Measurements from ENCODE around the gene FADS3. TPM values are rescaled to one million over a fixed set of nuclear protein-coding genes. Genes with fewer than 3 reads are reported as not detected.

The FADS3 gene
- total and polyA plus RNA-seq, 7 experiments from 2014 or later, result 0.31 to 8.6 (median 2.1) TPM

DNA sequence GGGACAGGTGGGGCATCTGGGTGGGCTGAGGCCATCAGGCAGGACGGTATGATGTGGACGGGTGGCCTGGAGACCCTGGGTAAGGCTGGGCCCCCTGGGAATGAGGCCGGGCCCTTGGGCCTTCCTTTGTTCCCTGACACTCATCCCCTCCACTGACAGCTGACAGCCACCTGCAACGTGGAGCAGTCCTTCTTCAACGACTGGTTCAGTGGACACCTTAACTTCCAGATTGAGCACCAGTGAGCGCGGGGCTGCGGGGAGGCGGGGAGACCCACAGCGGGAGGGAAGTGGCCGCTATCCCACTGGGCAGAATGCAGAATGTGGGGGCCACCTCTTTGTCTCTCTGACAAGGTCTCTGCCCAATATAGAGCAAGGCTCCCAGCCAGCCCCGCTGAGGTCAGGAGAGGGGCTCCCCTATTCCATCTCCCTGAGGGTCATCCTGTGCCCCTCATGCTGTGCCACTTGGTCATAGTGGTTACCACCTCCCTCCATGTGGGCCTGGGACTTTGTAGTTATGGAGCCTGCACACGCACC lies 27.7 kb downstream of the FADS3 start:
- ChIA-PET POLR2A (no interaction called here), CTCF (interaction anchor here (0.6 kb wide), 1 partner anchor 18 kb away, joined by 6 read pairs; no protein-coding TSS in a partner anchor)
- Mint-ChIP-seq H3K4me3 (no peak overlapping the region), H3K27ac (no peak overlapping the region), H3K27me3 (no peaks in the 10 kb centered on the region), H3K36me3 (peaks cover 0 to 27% (median 0%) of the 10 kb centered on the region in 5 donors), H3K9me3 (no peaks in the 10 kb centered on the region), H3K4me1 (no peaks in the 10 kb centered on the region)
- Histone ChIP-seq H3K27me3 (ENCODE audit: control insufficient read depth in 2 of 2, insufficient read depth in 2 of 2, low read length in 2 of 2) (no peaks in the 10 kb centered on the region), H3K4me1 (ENCODE audit: control insufficient read depth in 2 of 2, insufficient read depth in 2 of 2, low read length in 2 of 2) (no peaks in the 10 kb centered on the region), H3K9me3 (ENCODE audit: control insufficient read depth in 2 of 3, low read length in 3 of 3) (no peaks in the 10 kb centered on the region), H3K36me3 (ENCODE audit: control insufficient read depth in 2 of 3, insufficient read depth in 3 of 3, low read length in 3 of 3) (no peaks in the 10 kb centered on the region), H3K4me3 (ENCODE audit: low read length) (no peak overlapping the region), H3K27ac (ENCODE audit: low read depth, low read length) (no peak overlapping the region)
- DNase-seq, result no peak
- no peak for ATAC-seq
- intact Hi-C loops (cut with micrococcal nuclease), result no loop called here

DNA sequence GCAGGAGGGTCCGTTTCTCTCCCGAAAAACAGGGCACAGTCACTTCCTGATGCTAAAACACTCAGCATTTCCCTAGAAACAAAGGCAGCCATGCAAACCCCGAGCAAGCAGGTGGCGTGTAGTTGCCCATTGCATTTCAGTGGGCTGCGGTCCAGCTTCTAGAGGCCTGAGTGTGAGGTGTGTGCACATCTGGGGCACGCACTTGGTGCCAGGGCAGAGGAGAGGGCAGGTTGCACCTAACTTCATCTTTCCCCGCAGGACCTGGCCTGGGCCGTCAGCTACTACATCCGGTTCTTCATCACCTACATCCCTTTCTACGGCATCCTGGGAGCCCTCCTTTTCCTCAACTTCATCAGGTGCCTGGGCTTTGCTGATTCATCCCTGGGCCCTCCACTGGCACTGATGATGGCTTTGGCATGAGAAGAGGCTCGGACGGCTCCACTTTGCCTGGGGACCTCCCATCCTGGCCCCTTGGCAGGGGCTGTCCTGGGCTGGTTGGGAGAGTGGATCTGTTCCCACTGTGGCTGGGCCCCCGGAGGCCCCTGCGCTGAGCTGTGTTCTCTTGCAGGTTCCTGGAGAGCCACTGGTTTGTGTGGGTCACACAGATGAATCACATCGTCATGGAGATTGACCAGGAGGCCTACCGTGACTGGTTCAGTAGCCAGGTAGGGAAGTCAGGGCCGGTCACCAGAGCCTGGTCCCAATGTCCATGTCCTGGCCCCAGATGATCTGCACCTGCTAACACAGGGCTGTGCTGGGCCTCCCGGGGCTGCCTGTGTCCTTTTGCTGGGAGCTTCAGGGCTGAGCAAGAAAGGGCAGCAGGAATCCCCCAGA lies 28.4 kb downstream of the FADS3 start:
- H3K4me1 ChIP-seq (ENCODE audit: control insufficient read depth in 2 of 2, insufficient read depth in 2 of 2, low read length in 2 of 2), result no peaks in the 10 kb centered on the region
- intact Hi-C loops (cut with micrococcal nuclease), result no loop called here
- no peak overlapping the region for H3K27ac ChIP-seq (ENCODE audit: low read depth, low read length)
- no peak for DNase-seq
- no peaks in the 10 kb centered on the region for H3K36me3 ChIP-seq (ENCODE audit: control insufficient read depth in 2 of 3, insufficient read depth in 3 of 3, low read length in 3 of 3)
- Mint-ChIP-seq H3K9me3 (no peaks in the 10 kb centered on the region), H3K36me3 (peaks cover 0 to 27% (median 0%) of the 10 kb centered on the region in 5 donors), H3K4me3 (no peak overlapping the region), H3K27me3 (no peaks in the 10 kb centered on the region), H3K4me1 (no peaks in the 10 kb centered on the region), H3K27ac (no peak overlapping the region)
- no peak overlapping the region for H3K4me3 ChIP-seq (ENCODE audit: low read length)
- ATAC-seq, result no peak
- H3K9me3 ChIP-seq (ENCODE audit: control insufficient read depth in 2 of 3, low read length in 3 of 3), result no peaks in the 10 kb centered on the region
- no peaks in the 10 kb centered on the region for H3K27me3 ChIP-seq (ENCODE audit: control insufficient read depth in 2 of 2, insufficient read depth in 2 of 2, low read length in 2 of 2)
- CTCF ChIA-PET, result no interaction called here
- POLR2A ChIA-PET, result no interaction called here

GRCh38 chr11:61861634-61862033 lies 29.7 kb downstream of the FADS3 start:
- Mint-ChIP-seq H3K36me3 (peaks cover 0 to 27% (median 0%) of the 10 kb centered on the region in 5 donors), H3K27ac (no peak overlapping the region), H3K9me3 (no peaks in the 10 kb centered on the region), H3K27me3 (no peaks in the 10 kb centered on the region), H3K4me3 (no peak overlapping the region), H3K4me1 (no peaks in the 10 kb centered on the region)
- Histone ChIP-seq H3K9me3 (ENCODE audit: control insufficient read depth in 2 of 3, low read length in 3 of 3) (no peaks in the 10 kb centered on the region), H3K36me3 (ENCODE audit: control insufficient read depth in 2 of 3, insufficient read depth in 3 of 3, low read length in 3 of 3) (no peaks in the 10 kb centered on the region), H3K27me3 (ENCODE audit: control insufficient read depth in 2 of 2, insufficient read depth in 2 of 2, low read length in 2 of 2) (no peaks in the 10 kb centered on the region), H3K4me3 (ENCODE audit: low read length) (no peak overlapping the region), H3K27ac (ENCODE audit: low read depth, low read length) (no peak overlapping the region), H3K4me1 (ENCODE audit: control insufficient read depth in 2 of 2, insufficient read depth in 2 of 2, low read length in 2 of 2) (no peaks in the 10 kb centered on the region)
- no peak for DNase-seq
- intact Hi-C loops (cut with micrococcal nuclease), result no loop called here
- POLR2A ChIA-PET, result no interaction called here
- ATAC-seq, result no peak
- CTCF ChIA-PET, result interaction anchor here (0.7 kb wide), 2 partner anchors 37 to 234 kb away, joined by 3 read pairs; no protein-coding TSS in a partner anchor

GRCh38 chr11:61860054-61860903 lies 31.1 kb downstream of the FADS3 start:
- ChIA-PET CTCF (no interaction called here), POLR2A (no interaction called here)
- H3K36me3 ChIP-seq (ENCODE audit: control insufficient read depth in 2 of 3, insufficient read depth in 3 of 3, low read length in 3 of 3), result no peaks in the 10 kb centered on the region
- no peaks in the 10 kb centered on the region for H3K4me1 ChIP-seq (ENCODE audit: control insufficient read depth in 2 of 2, insufficient read depth in 2 of 2, low read length in 2 of 2)
- H3K27ac ChIP-seq (ENCODE audit: low read depth, low read length), result no peak overlapping the region
- peaks cover 0 to 23% (median 0%) of the 10 kb centered on the region in 5 donors for H3K36me3 Mint-ChIP-seq
- no peak overlapping the region for H3K4me3 Mint-ChIP-seq
- no peaks in the 10 kb centered on the region for H3K4me1 Mint-ChIP-seq
- H3K9me3 Mint-ChIP-seq, result no peaks in the 10 kb centered on the region
- intact Hi-C loops (cut with micrococcal nuclease), result no loop called here
- H3K27me3 Mint-ChIP-seq, result no peaks in the 10 kb centered on the region
- H3K27me3 ChIP-seq (ENCODE audit: control insufficient read depth in 2 of 2, insufficient read depth in 2 of 2, low read length in 2 of 2), result no peaks in the 10 kb centered on the region
- ATAC-seq (no peak), DNase-seq (no peak)
- no peak overlapping the region for H3K27ac Mint-ChIP-seq
- H3K9me3 ChIP-seq (ENCODE audit: control insufficient read depth in 2 of 3, low read length in 3 of 3), result no peaks in the 10 kb centered on the region
- no peak overlapping the region for H3K4me3 ChIP-seq (ENCODE audit: low read length)

GRCh38 chr11:61855939-61856680 lies 35.2 kb downstream of the FADS3 start:
- H3K4me1 ChIP-seq (ENCODE audit: control insufficient read depth in 2 of 2, insufficient read depth in 2 of 2, low read length in 2 of 2), result no peaks in the 10 kb centered on the region
- no peak overlapping the region for H3K27ac Mint-ChIP-seq
- H3K4me3 Mint-ChIP-seq, result no peak overlapping the region
- H3K27ac ChIP-seq (ENCODE audit: low read depth, low read length), result no peak overlapping the region
- H3K36me3 Mint-ChIP-seq, result peaks cover 0 to 20% (median 0%) of the 10 kb centered on the region in 5 donors
- H3K9me3 Mint-ChIP-seq, result no peaks in the 10 kb centered on the region
- H3K27me3 ChIP-seq (ENCODE audit: control insufficient read depth in 2 of 2, insufficient read depth in 2 of 2, low read length in 2 of 2), result no peaks in the 10 kb centered on the region
- H3K9me3 ChIP-seq (ENCODE audit: control insufficient read depth in 2 of 3, low read length in 3 of 3), result no peaks in the 10 kb centered on the region
- ChIA-PET POLR2A (no interaction called here), CTCF (no interaction called here)
- no peak overlapping the region for H3K4me3 ChIP-seq (ENCODE audit: low read length)
- H3K36me3 ChIP-seq (ENCODE audit: control insufficient read depth in 2 of 3, insufficient read depth in 3 of 3, low read length in 3 of 3), result no peaks in the 10 kb centered on the region
- peaks cover 0 to 6% (median 0%) of the 10 kb centered on the region in 7 donors for H3K4me1 Mint-ChIP-seq
- ATAC-seq (no peak), DNase-seq (no peak)
- no peaks in the 10 kb centered on the region for H3K27me3 Mint-ChIP-seq
- intact Hi-C loops (cut with micrococcal nuclease), result no loop called here

DNA sequence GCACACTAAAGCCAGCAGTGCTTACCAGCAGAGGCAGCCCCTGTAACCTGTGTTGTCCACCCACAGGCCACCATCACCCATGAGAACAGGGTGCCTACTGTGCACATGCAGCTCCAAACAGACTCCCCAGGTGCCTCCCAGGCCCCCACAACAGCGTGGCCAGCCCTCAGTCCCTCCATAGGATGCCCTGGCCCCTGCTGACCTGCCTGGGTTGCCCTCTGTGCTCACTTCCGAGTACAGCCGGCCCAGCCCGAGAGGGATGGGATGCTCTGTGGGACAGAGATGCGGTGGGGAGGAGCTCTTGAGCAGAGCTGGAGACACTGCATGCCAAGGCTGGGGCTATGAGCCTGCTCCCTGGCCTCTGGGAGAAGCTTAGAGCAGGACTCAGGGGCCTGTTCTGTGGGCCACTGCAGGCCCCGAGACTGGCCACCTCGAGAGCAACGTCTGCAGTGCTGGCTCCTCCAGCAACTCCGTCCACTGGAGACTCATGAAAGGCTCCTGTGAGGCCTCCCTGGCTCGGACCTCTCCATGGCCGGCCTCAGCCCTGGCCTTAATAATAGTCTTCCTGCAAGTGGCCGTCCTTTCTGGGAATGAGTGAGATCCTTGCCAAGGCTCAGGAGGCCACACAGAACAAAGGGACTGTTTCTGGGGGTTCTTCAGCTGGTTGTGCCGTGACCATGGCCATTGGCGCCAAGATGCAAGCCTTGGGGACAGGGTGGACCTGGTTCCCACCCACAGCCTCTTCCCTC lies 36.2 kb downstream of the FADS3 start:
- H3K27me3 Mint-ChIP-seq, result no peaks in the 10 kb centered on the region
- ATAC-seq (no peak), DNase-seq (no peak)
- H3K4me3 Mint-ChIP-seq, result no peak overlapping the region
- ChIA-PET POLR2A (no interaction called here), CTCF (no interaction called here)
- H3K27me3 ChIP-seq (ENCODE audit: control insufficient read depth in 2 of 2, insufficient read depth in 2 of 2, low read length in 2 of 2), result no peaks in the 10 kb centered on the region
- intact Hi-C loops (cut with micrococcal nuclease), result no loop called here
- H3K4me1 ChIP-seq (ENCODE audit: control insufficient read depth in 2 of 2, insufficient read depth in 2 of 2, low read length in 2 of 2), result no peaks in the 10 kb centered on the region
- H3K9me3 Mint-ChIP-seq, result no peaks in the 10 kb centered on the region
- no peaks in the 10 kb centered on the region for H3K9me3 ChIP-seq (ENCODE audit: control insufficient read depth in 2 of 3, low read length in 3 of 3)
- H3K4me3 ChIP-seq (ENCODE audit: low read length), result no peak overlapping the region
- H3K36me3 ChIP-seq (ENCODE audit: control insufficient read depth in 2 of 3, insufficient read depth in 3 of 3, low read length in 3 of 3), result no peaks in the 10 kb centered on the region
- H3K27ac ChIP-seq (ENCODE audit: low read depth, low read length), result no peak overlapping the region
- H3K27ac Mint-ChIP-seq, result no peak overlapping the region
- peaks cover 0 to 6% (median 0%) of the 10 kb centered on the region in 7 donors for H3K4me1 Mint-ChIP-seq
- H3K36me3 Mint-ChIP-seq, result peaks cover 0 to 17% (median 0%) of the 10 kb centered on the region in 5 donors

All from naive thymus-derived CD4-positive, alpha-beta T cell (primary cell).